ENCODE data around the gene KLK6.
"Not testable (repeated sequence)": the region's sequence is repeated elsewhere in the genome, so short reads cannot be mapped to it uniquely, and the experiment has no call there.

KLK6 gene

DNA sequence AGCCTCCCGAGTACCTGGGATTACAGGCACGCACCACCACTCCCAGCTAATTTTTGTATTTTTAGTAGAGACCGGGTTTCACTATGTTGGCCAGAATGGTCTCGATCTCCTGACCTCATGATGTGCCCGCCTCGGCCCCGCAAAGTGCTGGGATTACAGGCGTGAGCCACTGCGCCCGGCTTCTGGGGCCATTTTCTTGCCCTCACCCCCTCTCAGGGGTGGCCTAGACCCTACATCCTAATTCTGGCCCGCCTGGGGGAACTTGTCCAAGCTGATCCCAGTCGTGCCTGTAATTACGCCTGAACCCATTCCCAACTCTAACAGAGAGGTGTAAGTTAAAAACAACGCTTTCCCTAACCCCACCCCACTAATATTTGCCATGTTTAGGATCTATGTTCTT, 15.0 kb upstream of the KLK6 start:
- not testable (repeated sequence) for DNase-seq

DNA sequence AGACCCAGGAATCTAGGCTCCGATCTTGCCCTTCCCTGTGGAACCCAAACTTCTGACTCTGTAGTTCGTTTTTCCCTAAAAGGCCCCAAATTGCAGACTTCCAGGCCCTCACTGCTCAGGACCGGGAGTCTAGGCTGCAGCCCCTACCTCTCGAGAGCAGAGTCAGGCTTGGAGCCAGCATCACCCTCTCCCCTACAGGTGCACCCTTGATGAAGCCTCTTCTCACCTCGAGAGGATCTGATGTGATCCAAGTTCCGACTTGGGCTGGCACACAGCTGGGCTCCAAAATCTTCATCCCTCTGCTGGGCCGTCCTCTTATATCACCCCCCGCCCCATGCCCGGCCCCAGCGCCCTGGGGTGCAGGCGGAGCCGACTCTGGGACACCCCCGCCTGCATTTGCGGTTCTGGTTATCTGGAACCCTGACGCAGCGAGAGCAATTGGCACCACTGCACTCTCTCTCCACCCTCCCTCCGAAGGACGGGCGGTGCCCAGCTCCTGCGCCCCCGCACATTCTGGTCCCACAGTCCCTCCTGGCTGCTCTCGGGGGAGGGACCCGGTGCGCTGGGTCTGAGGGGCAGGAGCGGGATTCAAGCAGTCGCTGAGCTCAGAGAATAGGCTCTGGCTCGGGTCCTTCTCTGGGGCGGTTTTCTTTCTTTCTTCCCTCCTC, 14.4 kb upstream of the KLK6 start, which contains the start of gene KLK7:
TSS of gene KLK7 (minus strand) at position 293 of the 668 bp plus-strand sequence. CDS start 1,518 bp downstream, outside the sequence.
- no peak for DNase-seq

DNA sequence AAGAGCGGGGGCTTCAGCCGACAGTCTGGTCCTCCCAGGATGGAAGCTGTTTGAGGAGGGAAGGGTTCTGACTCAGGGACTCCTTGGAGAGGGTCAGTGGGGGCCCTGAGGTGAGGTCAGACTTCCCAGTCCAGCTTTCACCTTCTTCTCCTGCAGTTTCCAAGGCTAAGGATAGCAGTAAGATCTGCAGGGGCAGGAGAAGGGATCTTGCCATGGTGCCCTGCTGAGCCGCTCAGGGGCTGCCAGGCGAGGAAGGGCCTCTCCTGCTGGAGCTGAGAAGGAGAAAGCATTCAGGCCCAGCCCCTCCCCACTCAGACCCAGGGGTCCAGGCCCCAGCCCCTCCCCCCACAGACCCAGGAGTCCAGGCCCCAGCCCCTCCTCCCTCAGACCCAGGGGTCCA, 12.8 kb upstream of the KLK6 start:
- DNase-seq, result no peak

DNA sequence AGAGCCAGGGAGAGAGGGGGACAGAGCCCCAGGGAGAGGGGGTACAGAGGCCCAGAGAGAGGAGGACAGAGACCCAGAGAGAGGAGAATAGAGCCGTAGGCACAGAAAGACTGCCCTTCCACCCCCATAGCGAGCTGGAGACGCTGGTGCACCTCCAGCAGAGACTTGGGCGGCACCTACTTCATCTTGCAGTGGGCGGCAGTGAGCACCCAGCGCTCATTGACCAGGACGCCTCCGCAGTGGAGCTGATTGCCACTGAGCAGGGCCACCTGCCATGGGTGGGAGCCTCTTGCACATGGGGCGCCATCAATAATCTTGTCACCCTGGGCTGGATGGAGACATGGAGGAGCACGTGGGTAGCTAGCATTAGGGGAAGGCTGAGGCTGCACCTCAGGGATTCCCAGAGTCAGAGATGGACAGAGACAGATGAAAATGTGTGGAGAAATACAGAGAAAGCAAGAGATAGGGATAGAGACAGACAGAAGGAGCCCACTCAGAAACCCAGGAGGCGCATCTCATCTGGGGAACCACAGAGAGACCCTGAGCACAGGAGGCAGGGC, 12.3 kb upstream of the KLK6 start:
- DNase-seq, result no peak

DNA sequence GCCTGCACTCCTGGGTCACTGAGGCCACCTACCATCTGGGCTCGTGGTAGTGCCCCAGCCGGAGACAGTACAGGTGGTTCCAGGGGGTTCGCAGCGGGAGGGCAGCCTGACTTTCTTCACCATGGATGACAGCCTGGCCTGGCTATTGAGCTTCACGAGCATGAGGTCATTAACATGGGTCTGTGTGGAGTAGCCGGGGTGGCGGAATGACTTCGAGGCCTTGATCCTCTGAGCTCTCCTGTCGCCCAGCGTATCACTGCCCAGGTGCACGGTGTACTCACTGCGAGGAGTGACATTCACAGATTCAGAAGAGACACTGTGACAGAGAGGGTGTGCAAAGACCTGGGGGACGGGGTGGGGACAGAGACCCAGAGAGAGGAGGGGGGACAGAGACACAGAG, 10.8 kb upstream of the KLK6 start:
- no peak for DNase-seq

DNA sequence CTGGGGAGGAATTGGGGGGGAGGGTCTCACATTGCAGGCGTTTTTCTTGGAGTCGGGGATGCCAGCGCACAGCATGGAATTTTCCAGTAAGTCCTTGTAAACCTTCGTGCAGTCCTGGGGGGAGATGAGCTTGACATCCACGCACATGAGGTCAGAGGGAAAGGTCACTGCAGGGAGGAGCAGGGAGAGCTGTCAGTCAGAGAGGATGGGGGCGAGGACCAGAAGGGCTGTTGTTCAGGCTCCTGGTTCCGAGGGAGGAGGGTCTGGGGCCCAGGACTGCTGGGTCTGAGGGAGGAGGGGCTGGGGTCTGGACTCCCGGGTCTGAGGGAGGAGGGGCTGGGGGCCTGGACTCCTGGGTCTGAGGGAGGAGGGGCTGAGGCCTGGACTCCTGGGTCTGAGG, 10.4 kb upstream of the KLK6 start:
- DNase-seq, result no peak

DNA sequence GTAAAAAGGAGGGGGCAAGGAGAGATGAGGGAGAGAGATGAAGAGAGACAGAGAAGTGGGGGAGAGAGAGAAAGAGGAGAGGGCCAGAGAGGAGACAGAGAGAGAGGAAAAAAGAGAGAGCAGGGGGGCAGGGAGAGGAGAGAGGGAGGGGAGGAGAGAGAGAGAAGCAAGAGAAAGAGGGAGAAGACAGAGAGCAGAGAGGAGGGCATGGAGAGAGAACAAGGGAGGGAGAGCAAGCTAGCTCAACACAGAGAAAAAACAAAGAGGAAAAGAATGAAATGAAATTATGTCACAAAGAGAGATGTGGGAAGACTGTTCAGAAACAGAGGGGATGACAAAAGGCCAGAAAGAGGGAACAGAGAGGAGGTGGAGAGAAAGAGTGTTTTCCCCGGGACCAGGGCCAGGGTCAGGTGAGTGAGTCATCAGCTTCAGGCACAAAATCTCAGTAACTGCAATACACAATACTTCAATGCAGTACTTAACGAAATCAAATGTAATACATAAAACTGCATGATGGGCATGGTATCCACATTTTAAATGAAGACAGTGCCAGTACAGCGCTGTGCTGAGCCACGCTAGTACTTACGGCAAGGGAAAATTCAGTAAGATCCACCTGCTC, 9.5 kb upstream of the KLK6 start:
- DNase-seq, result no peak

DNA sequence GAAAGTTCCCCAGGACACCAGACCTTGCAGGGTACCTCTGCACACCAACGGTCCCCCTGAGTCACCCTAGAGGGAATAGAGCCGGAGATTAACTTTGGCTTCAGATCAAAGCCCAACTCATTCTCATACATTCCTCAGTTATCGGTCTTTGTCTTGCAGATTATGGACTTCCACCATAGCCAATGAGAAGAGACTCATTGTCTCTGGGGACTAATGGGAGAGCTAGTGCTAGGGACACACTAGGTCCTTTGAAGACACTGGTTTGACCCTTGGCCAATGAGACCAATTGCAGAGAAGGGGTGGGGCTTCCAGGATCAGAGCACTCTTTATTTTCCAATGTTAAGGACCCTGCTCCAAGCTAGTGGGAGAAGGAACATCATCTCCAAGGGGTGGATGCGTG, 8.2 kb upstream of the KLK6 start:
- DNase-seq, result no peak

DNA sequence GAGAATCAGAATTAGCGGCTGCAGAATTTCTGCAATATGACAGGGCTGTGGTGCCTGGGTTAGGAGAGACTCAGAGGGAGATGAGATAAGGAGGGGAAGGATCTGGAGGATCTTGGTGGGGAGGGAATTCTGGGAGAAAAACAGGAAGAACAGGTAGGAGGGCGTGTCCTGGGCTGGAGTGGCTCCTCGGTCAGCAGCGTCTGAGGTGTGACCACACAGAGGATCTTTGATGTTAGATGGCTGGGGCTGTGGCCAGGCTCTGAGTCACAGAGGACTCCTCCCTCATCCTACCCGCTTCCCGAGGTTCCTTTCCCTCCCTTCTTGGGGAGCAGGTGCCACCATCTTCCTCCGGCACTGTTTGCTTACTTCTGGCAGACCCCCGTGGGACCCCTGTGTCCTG, 6.4 kb upstream of the KLK6 start:
- no peak for DNase-seq

DNA sequence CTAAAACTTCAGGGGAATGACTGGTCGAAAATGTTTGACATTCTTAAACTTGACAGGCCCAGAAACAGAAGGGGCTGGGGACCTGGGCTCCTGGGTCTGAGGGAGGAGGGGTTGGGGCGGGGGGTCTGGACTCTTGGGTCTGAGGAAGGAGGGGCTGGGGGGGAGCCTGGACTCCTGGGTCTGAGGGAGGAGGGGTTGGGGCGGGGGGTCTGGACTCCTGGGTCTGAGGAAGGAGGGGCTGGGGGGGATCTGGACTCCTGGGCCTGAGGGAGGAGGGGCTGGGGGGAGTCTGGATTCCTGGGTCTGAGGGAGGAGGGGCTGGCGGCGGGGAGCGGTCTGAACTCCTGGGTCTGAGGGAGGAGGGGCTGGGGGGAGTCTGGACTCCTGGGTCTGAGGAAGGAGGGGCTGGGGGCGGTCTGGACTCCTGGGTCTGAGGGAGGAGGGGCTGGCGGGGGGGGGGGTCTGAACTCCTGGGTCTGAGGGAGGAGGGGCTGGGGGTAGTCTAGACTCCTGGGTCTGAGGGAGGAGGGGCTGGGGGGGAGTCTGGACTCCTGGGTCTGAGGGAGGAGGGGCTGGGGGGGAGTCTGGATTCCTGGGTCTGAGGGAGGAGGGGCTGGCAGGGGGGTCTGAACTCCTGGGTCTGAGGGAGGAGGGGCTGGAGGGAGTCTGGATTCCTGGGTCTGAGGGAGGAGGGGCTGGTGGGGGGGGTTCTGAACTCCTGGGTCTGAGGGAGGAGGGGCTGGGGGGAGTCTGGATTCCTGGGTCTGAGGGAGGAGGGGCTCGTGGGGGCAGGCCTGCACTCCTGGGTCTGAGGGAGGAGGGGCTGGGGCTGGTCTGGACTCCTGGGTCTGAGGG, 5.5 kb upstream of the KLK6 start:
- no peak for DNase-seq

DNA sequence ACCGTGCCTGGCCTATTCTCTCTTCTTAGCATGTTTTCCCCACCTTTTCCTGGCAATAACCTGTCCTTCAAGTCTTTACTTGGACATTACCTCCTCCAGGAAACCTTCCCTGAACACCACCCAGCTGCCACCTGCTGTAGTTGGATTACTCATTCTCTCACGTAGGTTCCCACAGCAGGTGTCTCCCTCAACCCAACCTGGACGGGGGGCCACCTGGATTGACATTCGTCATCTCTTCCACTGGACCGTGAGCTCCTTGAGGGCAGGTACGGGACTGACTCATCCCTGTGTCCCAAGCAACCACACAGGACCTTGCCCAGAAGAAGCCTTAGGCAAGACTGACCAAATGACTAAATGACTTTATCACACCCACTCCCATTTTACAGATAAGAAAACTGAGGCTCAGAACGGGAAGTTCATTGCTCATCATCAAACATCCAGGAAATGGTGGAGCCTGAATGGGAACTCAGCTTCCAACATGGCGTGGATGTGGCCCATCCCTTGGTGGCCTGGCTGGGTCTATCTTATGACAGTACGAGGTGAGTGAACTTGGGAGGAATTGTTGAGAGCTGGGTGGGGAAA, 3.5 kb upstream of the KLK6 start:
- no peak for DNase-seq

DNA sequence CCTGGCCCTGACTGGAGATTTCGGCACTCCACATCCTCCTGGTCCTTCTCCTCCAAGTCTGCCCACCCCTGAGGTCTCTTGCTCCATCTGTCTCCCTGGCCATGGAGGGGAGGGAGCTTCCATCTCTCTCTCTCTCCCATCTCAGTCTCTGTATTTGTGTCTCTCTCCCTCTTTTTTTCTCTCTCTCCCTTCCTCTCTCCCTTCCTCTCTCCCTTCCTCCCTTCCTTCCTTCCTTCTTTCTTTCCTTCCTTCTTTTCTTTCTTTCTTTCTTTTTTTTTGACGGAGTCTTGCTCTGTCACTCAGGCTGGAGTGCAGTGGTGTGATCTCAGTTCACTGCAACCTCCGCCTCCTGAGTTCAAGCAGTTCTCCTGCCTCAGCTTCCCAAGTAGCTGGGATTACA, 419 bp upstream of the KLK6 start:
- DNase-seq, result not testable (repeated sequence)

DNA sequence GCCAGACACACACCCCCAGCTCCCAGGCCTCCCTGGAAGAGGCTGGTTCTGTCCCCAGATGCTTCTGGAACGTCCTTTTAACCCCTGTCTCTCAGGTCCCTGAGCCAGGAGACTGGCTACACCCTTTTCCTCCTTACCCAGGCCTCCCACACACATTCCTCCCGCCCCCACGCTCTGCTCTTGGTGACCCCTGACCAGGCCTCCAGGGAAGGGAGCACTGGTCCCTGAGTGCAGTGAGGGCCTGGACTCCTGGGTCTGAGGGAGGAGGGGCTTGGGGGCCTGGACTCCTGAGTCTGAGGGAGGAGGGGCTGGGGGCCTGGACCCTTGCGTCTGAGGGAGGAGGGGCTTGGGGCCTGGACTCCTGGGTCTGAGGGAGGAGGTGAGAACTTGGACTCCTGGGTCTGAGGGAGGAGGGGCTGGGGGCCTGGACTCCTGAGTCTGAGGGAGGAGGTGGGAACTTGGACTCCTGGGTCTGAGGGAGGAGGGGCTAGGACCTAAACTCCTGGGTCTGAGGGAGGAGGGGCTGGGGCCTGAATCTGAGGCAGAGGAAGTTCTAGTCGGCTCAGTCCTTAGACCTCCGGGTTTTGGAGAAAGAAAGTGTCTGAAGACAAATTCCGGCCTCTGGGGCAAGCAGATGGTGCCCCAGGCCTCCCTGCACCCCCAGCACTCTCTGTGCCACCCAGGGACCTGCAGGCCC, 527 bp downstream of the KLK6 start:
- DNase-seq, result no peak

DNA sequence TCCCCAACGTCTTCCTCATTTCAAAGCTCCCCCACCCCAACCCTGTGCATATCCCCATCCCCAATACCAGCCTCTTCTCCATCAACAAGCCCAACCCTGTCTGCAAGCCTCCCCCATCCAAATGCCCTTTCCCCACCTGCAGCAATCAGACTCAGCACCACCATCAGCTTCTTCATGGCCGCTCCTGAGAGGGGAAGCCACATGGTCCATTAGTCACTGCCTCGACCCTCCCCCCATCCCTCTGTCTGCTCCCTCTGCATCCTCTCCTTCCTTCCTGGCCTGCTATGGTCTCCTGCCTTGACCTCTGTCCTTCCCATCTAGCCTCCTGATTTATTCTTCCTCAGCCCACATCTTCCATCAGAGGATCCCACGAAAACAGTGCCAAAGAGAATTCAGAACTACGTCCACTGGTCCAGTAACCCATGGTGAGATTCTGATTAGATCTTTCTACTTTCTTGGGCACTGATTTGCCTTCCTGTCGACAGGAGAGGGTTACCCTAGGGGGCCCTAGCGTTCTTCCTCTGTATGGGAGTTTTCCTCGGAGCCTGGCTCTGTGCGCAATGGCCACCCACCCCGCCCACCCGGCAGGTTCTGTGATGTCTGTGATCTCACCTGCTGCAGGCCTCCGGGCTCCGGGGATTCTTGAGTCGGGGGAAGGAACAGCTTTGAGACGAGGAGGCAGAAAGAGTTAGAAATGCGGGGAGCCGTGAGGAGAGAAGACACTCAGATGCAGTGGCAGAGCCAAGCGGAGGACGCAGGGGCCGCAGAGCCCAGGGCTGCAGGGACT, 1.3 kb downstream of the KLK6 start:
- no peak for DNase-seq

DNA sequence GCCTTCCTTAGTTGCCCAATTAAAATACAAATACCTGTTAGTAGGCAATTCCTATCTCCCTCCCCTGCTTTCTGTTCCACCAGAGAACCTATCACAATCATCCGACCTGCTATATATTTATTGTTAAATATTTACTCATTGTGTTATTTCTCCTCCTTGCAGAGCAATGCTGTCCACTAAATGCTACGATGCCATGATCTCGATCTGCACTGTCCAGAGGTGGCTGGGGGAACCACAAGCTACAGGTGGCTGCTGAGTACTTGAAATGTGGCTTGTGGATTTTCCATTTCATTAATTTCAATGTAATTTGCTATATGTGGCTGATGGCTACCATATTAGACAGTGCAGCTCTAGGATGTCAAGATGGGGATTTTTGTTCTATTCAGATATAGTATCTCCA, 5.1 kb downstream of the KLK6 start:
- DNase-seq, result no peak

DNA sequence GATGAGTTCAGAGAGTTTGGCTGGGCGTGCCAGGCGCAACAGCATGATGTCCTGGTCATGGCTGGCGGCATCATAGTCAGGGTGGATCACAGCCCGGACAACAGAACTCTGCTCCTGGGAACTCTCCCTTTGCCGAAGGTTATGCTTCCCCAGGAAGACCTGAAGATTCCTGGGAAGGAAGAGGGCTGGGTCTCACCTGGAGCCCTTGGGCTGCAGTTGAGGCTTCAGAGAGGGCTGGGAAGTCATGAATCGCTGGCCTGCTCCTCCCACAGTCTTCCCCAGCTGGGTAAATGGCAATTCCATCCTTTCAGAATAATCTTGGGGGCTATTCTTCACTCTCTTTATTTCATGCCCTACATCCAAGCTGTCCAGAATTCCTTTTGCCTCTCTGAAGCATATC, 6.0 kb downstream of the KLK6 start:
- no peak for DNase-seq

DNA sequence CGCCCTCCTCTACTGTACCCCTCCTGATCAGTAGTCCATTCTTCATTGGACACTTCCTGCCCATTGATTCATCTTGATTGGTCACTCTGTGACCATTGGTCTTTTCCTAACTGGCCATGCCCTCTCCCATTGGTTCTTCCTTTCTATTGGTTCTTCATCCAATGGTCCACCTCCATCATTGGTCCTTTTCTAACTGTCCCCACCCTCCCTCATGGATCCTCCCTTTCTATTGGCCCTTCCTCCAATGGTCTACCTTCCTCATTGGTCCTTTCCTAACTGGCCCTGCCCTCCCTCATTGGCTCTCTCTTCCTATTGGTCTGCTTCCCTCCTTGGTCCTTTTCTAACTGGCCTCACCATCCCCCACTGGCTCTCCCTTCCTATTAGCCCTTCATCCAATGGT, 7.1 kb downstream of the KLK6 start:
- DNase-seq, result no peak

DNA sequence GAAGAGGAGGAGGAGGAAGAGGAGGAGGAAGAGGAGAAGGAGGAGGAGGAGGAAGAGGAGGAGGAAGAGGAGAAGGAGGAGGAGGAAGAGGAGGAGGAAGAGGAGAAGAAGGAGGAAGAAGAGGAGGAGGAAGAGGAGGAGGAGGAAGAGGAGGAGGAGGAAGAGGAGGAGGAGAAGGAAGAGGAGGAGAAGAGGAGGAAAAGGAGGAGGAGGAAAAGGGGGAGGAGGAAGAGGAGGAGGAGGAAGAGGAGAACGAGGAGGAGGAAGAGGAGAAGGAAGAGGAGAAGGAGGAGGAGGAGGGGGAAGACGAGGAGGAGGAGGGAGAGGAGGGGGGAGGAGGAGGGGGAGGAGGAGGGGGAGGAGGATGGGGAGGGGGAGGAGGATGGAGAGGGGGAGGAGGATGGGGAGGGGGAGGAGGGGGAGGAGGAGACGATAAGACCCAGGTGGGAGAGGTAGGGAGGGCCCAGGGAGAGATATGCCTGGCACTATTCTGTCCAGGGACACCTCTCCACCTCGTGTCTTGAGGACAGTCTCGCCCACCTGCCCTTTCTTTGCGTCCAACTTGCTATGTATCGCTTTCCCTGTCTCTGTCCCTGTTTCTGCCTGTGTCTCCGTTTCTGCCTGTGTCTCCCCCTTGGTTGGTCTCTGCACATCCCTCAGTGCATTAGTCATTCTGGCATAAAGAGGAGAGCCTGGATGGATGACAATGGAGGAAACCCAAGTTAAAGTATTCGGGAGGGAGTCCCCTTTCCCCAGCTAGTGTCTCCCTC, 9.5 kb downstream of the KLK6 start:
- no peak for DNase-seq

DNA sequence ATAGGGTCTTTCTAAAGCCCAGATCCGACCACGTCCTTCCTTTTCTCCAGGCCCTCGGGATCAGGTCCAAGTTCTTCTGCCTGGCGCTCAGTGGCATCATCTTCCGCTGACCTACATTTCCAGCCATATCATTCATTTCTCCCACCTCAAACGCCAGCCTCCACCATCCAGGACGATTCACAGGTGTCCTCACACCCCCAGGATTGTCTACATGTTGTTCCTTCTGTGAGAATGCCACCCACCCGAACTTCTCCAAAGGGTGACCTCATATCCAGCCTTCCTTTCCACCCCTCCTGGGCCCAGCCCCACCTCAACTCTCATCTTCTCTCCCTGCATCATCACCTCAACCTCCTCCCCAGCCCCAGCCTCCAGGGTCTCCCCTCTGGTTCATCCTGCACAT, 11.8 kb downstream of the KLK6 start:
- DNase-seq, result no peak

DNA sequence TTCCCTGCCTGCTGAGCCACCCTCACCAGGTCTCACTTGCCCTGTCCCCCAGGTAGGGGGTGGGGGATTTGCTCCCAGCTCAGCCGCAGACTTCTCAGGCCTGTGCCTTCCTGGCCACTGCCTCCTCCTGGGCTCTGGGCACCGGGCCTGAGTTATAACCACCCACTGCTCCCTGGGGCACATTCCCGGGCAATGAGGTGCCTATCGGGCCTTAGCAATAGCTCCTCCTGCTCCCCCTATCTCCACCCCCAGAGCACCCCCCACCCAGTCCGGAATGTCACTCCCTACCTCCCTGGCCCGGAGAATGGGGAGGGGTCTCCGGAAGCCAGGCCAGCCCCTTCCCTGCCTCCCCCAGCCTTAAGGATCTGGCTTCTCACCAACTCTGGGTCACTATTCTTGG, 16.5 kb downstream of the KLK6 start, which contains the start of gene KLK5:
TSS of gene KLK5 (minus strand) at position 129 of the 400 bp plus-strand sequence. CDS start 381 bp downstream, outside the sequence.
- no peak for DNase-seq

DNA sequence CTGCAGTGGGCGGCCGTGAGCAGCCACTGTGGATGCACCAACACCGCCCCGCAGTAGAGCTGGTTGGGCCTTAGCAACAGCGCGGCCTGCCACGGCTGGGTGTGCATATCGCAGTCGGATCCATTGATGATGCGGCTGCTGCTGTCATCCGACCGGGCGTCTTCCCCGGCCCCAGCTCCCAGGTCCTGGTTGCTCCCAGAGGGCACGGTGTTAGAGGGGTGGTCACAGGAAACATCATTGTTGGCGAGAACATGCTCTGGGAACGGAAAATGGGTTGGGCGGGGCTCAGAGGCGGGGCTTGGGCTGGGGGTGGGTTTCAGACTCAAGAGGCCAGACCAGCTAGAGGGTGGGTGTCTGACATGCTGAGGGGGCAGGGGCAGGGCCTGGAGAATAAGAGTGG, 19.5 kb downstream of the KLK6 start:
- no peak for DNase-seq

All from CD4-positive, alpha-beta T cell treated with Interleukin-6 for 4 hours (primary cell).